NT2/D1 (cell line): Measurements from ENCODE around the gene PALLD.

Experiments
- SUZ12 ChIP-seq: IDR thresholded peaks from 2 replicates; pipeline ENCODE4 v1.6.1; 2011; ENCODE audit not compliant: insufficient read length, insufficient read depth; ENCODE audit errors: extremely low read depth
- YY1 ChIP-seq: IDR thresholded peaks from 2 replicates; pipeline ENCODE4 v1.6.1; 2011; ENCODE audit not compliant: insufficient read length, insufficient read depth
- ZNF274 ChIP-seq: IDR thresholded peaks from 2 replicates; pipeline ENCODE4 v1.6.1; 2011; ENCODE audit warnings: mild to moderate bottlenecking, low read depth, low read length

DNA sequence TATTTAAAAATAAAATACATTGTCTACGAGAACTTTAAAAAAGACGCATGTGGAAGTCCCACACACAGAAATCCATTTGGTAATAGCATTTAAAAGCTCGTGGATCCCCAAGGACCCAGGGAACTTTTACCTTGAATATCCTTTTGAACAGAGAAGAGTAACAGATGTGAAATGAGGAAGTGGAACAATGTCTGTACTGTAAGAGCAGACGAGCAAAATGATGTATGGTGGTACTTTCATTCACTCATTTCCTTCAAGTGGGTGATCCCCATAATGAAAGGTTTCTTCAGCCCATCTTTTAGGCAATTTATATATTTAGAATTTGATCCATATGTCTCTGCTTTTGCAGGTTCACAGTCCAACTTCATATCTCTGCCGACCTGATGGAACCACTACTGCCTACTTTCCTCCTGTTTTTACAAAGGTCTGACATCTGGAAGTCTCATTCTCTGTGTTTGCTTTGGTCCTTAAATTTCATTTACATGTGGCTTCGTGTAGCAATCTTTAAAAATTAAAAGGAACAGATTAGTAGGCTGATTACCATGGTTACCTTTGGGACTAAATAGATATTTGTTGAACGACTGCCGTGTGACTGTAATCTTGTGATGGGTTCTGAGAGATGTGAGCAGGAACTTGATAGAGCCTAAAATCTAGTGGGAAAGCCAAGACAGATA is 188.4 kb downstream of the PALLD start:
- TF ChIP-seq YY1 (no peak), SUZ12 (no peak), ZNF274 (no peak)
